Ureter (tissue), 1 donor: ENCODE measurements around the gene TRIM10. TPM values are rescaled to one million over a fixed set of nuclear protein-coding genes. Genes with fewer than 3 reads are reported as not detected.
"Not testable (repeated sequence)": the region's sequence is repeated elsewhere in the genome, so short reads cannot be mapped to it uniquely, and the experiment has no call there.

Experiments
- DNase-seq: peaks from one replicate; pipeline ENCODE4 v3.0.0-alpha.2; 2020; ENCODE audit warnings: low spot score
- total RNA-seq: library from RNA; stranded (reverse); gene quantifications from one replicate; pipeline ENCODE4 v1.2.4, GENCODE V29; 2023
- donor health status: DM: yes; HTN: yes; CAD: no.

The TRIM10 gene
- total RNA-seq, 1 donor from 2014 or later, result not detected

DNA sequence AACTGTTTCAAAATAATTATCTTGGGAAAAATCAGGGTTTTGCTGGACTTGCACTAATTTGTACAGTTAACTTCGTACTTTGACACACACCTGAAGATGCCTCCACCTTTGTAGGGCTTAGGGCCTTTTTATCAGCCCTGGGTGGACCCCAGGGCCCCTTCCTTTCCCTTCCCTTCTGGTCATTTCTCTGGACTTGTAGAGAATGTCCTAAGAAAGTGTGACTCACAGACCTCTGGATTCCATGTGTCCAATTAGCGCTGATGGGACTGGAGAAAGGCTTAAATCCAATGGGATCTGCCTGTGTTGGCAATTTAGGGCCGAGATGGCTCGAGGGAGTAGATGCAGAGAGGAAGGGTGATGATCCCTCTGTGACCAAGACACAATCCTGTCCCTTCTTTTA, 11.7 kb upstream of the TRIM10 start:
- no peak for DNase-seq

DNA sequence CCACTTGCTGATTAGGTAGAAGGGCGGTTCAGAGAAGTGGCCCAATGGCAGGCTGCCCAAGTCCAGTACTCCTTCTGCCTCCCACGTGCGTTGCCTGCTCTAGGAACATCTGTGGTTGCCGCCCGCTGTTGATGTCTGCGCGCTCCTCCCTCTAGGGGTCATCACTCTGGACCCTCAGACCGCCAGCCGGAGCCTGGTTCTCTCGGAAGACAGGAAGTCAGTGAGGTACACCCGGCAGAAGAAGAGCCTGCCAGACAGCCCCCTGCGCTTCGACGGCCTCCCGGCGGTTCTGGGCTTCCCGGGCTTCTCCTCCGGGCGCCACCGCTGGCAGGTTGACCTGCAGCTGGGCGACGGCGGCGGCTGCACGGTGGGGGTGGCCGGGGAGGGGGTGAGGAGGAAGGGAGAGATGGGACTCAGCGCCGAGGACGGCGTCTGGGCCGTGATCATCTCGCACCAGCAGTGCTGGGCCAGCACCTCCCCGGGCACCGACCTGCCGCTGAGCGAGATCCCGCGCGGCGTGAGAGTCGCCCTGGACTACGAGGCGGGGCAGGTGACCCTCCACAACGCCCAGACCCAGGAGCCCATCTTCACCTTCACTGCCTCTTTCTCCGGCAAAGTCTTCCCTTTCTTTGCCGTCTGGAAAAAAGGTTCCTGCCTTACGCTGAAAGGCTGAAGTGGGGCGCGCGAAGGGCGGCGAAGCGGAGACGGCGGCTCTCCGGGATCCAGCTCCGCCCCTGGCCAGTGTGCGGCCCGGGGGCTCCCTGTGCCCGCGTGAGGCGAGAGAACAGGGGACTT, 10.9 kb upstream of the TRIM10 start:
- no peak for DNase-seq

- no peak for DNase-seq
These were observed 8.9 kb upstream of the TRIM10 start for GRCh38 chr6:30169658-30170614.

- DNase-seq, result no peak
These were observed 7.7 kb upstream of the TRIM10 start for GRCh38 chr6:30168741-30169140.

DNA sequence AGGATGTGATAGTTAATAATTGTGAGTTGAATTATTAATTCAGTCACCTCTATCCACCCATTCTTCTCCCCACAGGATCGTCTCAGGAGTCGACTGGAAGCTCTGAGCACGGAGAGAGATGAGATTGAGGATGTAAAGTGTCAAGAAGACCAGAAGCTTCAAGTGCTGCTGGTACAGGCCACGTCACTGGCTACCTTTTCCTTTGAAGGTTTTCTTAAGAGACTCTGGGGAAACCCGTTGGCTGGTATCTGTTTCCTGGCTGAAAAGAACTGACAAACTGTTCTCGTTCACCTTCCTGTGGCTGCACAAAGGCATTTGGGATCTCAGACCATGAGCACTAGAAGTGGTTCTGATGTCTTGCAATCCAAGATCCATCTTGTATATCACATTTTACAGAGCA, 6.1 kb upstream of the TRIM10 start:
- DNase-seq, result no peak

DNA sequence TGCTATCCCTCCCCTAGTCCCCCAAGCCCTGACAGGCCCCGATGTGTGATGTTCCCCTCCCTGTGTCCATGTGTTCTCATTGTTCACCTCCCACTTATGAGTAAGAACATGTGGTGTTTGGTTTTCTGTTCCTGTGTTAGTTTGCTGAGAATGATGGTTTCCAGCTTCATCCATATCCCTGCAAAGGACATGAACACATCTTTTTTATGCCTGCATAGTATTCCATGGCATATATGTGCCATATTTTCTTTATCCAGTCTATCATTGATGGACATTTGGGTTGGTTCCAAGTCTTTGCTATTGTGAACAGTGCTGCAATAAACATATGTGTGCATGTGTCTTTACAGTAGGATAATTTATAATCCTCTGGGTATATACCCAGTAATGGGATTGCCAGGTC, 4.2 kb upstream of the TRIM10 start:
- DNase-seq, result not testable (repeated sequence)

DNA sequence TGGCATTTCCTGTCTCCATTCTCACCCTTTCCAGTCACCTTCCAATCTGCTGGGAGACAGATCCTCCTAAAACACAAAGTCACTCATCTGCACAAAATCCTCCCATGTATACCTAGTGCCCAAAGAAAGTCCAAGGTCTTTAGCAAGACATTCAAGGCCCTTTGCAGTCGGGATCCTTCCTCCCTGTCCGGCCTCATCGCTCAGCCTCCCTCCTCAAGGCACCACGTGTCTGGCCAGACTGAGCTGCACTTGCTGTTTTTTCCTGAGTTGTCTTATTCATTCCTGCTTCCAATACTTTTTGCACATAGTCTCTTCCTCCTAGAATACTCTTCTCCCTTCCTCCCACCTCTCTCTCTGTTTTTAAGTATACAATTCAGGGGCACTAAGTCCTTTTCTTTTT, 3.7 kb upstream of the TRIM10 start:
- DNase-seq, result no peak

DNA sequence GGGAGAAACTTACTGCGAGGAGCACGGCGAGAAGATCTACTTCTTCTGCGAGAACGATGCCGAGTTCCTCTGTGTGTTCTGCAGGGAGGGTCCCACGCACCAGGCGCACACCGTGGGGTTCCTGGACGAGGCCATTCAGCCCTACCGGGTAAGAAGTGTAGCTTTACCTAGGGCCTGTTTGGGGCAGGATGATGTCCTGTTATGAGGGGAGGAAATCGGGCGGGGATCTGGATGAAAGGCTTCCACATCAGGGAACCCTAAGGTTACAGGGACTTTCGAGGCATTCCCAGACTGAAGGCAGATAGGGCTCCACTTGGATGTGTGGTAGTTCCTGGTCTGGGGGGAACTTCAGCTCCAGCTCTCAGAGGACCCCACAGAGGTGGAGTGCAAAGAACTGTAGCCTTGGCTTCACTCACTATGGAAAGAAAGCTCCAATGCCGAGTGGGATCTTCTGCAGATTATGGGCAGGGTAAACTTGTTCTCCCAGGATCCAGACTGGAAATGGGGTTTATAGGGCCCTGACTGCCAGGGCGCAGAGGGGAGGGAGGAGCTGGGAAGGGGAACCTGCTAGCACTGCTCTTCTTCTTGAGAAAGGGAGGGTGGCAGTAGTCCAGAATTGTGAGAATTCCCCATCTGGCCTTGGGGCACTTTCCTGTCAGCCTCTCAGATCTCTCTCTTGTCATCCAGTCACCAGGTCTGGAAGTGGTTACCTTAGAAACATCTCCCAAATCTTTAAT, 3.1 kb upstream of the TRIM10 start:
- DNase-seq, result no peak

GRCh38 chr6:30163090-30163917, 2.3 kb upstream of the TRIM10 start, which contains the start of gene TRIM15:
TSS of gene TRIM15 (plus strand) at chr6:30163546. CDS start at chr6:30163685, 139 bp downstream.
- DNase-seq, result no peak

GRCh38 chr6:30162265-30163089, 1.5 kb upstream of the TRIM10 start:
- no peak for DNase-seq

DNA sequence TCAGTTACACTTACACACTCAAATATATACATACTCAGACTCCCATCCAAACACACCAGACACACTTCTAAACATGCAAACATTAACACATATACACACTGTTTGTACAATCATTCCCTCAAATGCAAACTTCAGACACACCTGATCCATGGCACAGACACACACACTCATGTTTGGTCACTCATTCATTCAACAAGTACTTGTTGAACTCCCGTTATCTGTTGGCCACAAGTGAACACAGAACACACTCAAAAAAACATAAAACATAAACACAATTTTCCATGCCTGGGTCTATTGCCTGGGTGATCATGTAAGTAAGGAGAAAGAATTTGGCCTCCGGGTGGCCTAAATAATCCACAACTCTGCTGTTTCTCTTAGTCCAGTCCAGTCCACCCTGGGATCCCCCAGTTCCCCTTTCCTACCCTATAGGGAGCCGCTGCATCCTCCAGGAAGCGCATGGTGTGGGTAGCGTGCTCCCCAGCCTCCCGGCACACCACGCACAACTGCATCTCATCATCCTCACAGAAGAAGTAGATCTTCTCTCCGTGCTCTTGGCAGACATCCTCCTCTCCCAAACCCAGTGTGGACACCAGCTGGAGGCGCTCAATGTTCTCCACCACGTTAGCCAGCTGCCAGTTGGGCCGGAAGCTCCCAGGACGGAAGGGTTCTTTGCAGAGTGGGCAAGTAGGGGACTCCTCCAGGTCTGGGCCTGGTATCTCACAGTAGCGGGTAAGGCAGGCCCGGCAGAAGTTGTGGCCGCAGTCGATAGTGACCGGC, 815 bp downstream of the TRIM10 start:
- DNase-seq, result no peak

DNA sequence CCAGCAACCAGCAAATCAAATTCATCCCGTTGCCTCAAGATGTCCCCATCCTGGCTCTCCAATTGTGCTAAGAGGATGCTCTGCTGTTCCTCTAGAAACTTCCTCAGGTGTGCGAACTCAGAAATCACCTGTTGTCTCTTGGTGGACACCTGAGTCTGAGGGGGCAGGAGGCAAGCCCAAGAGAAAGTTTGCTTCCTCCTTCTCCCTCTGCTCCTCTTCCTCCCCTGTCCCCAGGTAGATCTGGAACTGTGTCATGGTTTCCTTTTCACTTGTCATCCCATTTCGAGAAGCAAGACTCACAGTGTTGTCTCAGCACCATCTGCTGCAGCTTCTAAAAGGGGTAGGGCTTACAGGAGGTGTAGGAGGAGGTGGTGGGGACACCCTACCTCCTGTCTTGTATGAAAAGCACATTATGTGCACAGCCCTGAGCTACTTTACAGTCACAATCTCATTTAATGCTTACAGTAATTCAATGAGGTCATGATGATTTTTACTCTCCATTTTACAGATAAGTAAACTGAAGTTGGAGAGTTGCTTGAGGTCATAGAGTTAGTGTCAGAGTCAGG, 2.5 kb downstream of the TRIM10 start:
- no peak for DNase-seq

DNA sequence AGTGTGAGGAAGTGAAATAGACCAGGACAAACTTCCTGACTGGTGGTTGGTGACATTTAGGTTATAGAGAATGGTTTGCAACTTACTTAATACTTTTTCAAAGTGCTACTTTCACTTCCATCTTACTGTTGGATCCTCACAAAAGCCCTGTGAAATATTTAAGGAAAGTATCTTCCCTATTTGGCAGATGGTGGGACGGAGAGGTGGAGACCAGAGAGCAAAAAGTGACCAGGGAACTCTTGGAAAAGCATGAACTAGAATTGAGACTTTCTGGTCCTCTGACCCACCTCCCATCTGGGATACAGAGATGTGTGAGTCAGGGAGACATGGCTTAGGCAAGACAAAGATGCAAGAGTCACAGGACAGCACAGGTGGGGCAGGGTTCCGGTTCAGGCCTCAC, 3.0 kb downstream of the TRIM10 start:
- no peak for DNase-seq

DNA sequence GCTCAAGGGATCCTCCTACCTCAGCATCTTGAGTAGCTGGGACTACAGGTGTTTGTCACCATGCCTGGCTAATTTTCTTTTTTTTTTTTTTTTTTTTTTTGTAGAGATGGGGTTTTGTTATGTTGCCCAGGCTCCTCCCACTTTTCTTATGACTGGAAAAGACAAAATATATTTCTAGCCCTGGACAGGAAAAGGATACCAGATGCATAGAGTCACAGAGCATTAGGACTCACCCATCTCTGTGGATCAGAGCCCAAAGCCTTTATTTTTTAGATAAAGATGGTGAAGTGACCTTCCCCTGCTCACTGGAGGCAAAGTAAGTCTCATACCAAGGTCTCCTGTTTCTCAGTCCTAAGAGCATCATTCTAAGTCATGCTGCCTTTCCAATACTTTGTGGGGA, 3.4 kb downstream of the TRIM10 start:
- DNase-seq, result no peak

GRCh38 chr6:30156774-30157173, 4.2 kb downstream of the TRIM10 start:
- no peak for DNase-seq

DNA sequence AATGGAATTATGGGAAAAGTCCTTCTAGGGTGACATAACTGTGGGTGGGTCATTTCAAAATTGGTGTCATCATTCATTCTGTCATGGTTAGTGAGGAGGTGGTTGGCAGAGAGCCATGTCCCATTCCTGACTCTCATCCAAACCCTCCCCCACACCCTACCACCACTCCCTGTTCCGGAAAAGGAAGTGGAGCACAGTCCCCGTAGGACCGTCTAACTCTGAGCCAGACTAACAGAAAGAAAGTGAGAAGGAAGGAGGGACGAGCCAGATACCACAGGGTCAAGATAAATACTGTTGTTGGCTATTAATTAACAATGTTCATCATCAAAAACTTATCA, 4.8 kb downstream of the TRIM10 start:
- DNase-seq, result no peak

DNA sequence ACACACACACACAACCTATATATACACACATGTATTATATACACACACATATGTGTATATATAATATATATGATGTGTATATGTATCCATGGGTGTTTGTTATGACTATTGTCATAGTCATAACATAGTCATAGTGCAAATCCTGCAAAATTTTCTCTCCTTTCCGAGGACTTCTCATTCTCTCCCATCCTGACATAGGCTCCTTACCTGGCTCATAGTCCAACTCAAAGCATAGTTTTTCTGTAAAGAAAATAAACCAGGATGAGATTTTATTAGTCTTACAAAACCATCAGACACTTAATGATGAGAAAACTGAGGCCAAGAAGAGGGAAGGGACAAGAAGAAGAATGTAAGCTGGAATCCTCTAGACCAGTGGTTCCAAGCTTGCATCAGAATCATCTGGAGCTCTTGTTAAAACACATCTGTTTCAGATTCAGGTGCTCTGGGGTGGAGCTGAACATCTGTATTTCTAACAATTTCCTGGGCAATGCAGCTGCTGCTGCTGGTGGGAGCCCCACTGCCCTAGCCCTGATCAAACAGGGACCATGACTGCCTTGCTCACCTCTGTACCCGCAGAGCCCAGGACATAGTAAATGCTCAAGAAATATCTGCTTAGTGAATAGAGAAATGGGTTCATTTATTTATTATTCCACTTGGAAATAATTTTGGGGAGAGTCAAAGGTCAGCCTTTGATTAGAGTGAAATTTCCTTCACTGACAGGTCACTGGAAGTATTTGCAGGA, 5.3 kb downstream of the TRIM10 start:
- no peak for DNase-seq

GRCh38 chr6:30154709-30155519, 6.1 kb downstream of the TRIM10 start:
- DNase-seq, result no peak
